DMS114 treated with DMSO at 0.1 percent for 48 hours (cell line): ENCODE data around the gene TBC1D32.
"Not testable (repeated sequence)": the region's sequence is repeated elsewhere in the genome, so short reads cannot be mapped to it uniquely, and the experiment has no call there.

Experiments
- DNase-seq: peaks from one replicate; lab custom pipeline; 2025; ENCODE audit not compliant: unreplicated experiment; lab: John Stamatoyannopoulos, UW

The TBC1D32 gene

GRCh38 chr6:121142093-121142492, 192.2 kb downstream of the TBC1D32 start:
- no peak for DNase-seq

DNA sequence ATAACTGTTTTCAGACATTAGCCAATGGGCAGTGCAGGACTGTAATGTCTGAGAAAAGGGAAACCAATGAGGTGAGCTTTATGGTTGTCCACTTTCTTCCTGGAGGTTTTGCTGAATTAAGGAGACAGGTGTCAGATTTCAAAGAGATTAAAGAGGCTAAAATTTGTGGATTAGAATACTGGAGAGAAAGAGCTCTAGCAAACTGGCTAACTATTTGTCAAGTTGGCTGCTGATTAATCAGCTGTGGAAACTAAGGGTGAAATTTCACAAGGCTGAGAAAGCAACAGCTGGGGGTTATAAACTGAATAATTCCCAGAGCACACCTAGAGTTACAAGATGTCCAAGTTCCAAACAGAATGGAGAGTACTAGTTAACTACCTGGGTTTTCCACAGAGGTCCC, 198.9 kb downstream of the TBC1D32 start:
- no peak for DNase-seq

GRCh38 chr6:121134922-121135321, 199.4 kb downstream of the TBC1D32 start:
- no peak for DNase-seq

DNA sequence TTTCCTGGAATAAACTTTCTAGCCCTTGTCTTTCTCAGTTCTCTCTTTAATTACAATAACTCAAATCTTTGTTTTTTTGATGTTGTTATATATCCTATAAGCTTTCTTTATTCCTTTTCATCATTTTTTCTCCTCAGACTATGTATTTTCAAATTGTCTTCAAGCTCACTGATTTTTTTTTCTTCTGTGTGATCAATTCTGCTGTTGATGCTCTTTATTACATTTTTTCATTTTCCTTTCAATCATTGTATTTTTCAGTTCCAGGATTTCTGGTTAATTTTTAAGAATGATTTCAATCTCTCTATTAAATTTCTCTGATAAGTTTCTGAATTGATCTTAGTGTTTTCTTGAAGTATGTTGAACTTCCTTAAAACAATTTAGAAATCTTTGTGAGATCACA, 209.7 kb downstream of the TBC1D32 start:
- no peak for DNase-seq

GRCh38 chr6:121112356-121112755, 221.9 kb downstream of the TBC1D32 start:
- no peak for DNase-seq

DNA sequence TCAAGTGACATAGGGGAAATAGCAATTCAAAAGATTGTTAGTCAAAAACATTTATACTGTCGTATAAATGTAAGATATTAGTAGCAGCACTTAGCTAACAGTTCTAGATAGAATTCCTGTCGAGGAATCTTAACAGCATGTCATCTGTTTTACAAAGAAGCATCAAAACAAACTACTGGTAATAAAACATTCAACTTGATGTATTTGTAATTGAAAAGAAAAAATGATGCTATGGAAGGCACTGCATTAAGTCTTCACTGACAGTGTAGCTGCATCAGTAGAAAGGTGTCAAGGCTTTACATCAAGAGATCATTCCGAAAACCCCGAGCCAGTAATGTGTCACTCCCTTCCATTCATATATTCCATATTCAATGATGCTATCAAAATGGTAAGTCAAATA, 223.5 kb downstream of the TBC1D32 start:
- no peak for DNase-seq

DNA sequence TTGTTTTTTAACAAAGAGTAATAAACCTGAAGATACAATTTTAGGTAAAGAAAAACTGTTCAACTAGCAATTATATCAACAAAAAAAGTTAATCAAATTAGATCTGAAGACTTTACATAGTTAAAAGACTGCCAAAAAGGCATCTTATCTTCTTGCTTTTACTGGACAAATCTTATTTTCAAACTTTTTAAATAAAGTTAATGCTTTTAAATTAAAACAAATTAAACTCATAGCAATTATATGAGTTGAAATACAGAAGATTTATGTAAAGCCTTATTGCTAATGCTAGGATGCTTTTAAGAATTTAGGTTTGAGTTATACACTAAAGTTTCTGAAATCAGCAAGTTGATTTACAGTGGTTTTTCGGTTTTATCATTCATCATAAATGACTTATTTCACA, 227.3 kb downstream of the TBC1D32 start:
- no peak for DNase-seq

GRCh38 chr6:121105461-121105860, 228.8 kb downstream of the TBC1D32 start:
- no peak for DNase-seq

DNA sequence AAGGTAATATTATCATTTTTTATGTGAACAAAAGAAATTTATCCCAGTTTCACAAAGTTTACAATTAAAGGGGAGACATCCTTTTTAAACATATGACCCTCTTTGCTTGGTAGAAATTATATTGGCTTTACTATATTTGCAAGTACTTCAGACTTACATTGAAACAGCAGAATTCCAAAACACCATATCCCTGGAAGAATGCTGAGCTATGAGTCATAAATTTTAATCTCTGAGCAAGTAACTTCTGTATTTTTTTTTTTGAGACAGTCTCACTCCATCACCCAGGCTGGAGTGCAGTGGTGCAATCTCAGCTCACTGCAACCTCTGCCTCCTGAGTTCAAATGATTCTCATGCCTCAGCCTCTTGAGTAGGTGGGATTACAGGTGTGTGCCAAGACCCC, 240.4 kb downstream of the TBC1D32 start:
- DNase-seq: no peak

- DNase-seq: no peak
These were observed 243.8 kb downstream of the TBC1D32 start for GRCh38 chr6:121090492-121090891.

DNA sequence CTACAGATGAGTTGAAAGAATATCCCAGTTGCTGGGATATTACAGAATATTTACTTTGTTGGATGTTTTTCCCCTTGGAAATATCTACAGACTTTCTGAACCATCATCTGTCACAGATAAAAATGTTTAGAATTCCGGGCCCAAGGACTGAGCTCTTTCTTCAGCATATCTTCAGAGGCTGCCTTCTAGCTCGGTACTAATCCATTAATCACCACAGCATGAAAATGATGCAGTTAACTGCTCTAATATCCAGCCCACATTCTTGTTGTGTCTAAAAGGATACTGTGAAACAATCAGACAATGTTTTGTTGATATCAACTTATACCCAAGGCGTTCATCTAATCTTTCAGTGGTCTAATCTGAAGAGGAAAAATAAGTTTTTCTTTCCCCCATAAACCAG, 247.4 kb downstream of the TBC1D32 start:
- DNase-seq: no peak

DNA sequence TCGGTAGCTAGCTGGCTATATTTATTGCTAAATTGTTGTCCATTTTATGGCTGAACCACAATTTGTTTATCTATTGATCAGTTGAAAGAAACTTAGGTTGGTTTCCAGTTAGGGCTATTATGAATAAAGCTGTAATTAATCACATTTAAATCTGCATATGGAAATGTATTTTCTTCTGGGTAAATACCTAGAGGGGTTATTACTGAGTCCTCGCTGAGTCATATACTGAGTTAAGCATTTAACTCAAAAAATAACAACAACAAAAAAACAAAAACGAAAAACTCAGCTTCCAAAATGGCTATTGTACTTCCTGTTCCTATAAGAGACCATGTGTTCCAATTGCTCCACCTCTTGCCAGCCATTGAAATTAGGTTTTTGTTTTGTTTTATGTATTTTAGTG, 258.2 kb downstream of the TBC1D32 start:
- DNase-seq: no peak

DNA sequence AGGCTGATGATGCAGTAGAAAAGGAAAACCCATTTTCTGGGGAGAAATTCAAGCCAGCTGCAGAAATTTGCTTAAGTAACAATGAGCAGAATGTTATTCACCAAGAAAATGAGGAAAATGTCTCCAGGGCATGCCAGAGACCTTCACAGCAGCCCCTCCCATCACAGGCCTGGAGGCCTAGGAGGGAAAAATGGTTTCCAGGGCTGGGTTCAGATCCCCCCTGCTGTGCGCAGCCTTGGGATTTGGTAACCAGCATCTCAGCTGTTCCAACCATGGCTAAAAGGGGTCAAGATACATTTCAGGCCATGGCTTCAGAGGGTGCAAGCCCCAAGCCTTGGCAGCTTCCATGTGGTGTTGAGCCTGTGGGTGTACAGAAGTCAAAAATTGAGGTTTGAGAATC, 265.5 kb downstream of the TBC1D32 start:
- DNase-seq: not testable (repeated sequence)

- no peak for DNase-seq
These were observed 266.9 kb downstream of the TBC1D32 start for GRCh38 chr6:121067381-121067780.

GRCh38 chr6:121064345-121064744, 269.9 kb downstream of the TBC1D32 start:
- no peak for DNase-seq

DNA sequence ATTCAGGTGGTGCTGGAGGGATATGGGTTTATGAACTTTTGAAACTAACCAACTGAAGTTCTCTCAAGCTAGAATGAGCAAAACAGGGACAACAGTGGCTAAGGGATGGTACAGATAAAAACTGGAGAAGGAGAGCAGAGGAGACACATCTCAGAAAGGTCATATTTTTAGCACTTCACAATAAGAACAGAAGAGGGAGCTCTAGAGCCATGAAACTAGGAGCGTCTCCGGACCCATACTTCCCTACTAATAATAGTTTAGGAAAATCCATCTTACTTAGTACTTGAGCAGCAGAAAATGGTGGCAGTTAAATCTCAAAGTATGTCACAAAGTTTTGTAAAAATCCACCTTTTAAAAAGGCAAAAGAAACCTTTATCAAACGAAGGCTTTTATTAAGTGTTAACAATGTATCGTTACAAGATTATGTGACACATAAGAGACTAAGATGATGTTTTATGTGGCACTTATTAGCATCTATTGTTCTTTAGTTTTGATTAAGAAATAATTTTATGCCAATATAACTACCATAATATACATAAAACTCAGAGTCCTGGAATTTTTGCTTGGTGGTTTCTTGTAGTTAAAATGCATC, 278.6 kb downstream of the TBC1D32 start:
- peak; percentile 87 for DNase-seq

GRCh38 chr6:121048593-121048992, 285.7 kb downstream of the TBC1D32 start:
- DNase-seq: not testable (repeated sequence)

DNA sequence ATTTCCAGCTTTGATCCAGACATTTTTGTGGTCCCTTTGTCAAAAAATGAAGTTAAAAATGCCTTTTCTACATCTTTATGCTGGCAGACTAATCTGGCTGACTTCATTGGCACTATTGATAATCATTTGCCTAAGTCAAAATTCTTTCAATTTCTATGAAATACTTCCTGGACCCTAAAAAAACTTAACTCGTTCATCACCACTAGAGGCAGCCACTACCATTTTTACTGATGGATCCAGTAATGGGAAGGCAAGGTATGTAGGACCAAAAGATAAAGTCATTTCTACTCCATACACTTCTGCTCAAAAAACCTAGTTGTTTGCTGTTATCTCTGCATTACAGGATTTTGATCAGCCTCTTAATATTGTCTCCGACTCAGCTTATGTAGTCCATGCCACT, 289.4 kb downstream of the TBC1D32 start:
- not testable (repeated sequence) for DNase-seq

GRCh38 chr6:121043706-121044105, 290.6 kb downstream of the TBC1D32 start:
- DNase-seq: not testable (repeated sequence)

GRCh38 chr6:121043211-121043610, 291.1 kb downstream of the TBC1D32 start:
- DNase-seq: not testable (repeated sequence)

- DNase-seq: no peak
These were observed 291.5 kb downstream of the TBC1D32 start for GRCh38 chr6:121042766-121043165.

- DNase-seq: no peak
These were observed 293.4 kb downstream of the TBC1D32 start for GRCh38 chr6:121040831-121041230.

GRCh38 chr6:121033091-121033490, 301.2 kb downstream of the TBC1D32 start:
- no peak for DNase-seq
